Endothelial cell of umbilical vein (primary cell): ENCODE results near the gene CACTIN.

Experiments used
- EZH2 ChIP-seq: IDR thresholded peaks from 2 replicates; pipeline ENCODE4 v1.6.1; 2012; ENCODE audit warnings: borderline replicate concordance, low read depth, mild to moderate bottlenecking, moderate library complexity, low read length, inconsistent platforms; ENCODE audit not compliant: severe bottlenecking
- JUN ChIP-seq: IDR thresholded peaks from 2 replicates; pipeline ENCODE4 v1.6.1; 2011; ENCODE audit warnings: borderline replicate concordance, low read depth; ENCODE audit not compliant: insufficient read length, insufficient read depth
- MYC ChIP-seq: IDR thresholded peaks from one replicate; pipeline ENCODE4 v1.6.1; 2011; ENCODE audit warnings: mild to moderate bottlenecking, low read depth, low read length
- POLR2A ChIP-seq: IDR thresholded peaks from 2 replicates; pipeline ENCODE4 v1.6.1; 2012; ENCODE audit warnings: low read depth, mild to moderate bottlenecking, control low read depth, low read length
- POLR2AphosphoS5 ChIP-seq: IDR thresholded peaks from 2 replicates; pipeline ENCODE4 v1.6.1; 2012; ENCODE audit warnings: low read depth, mild to moderate bottlenecking, control low read depth, low read length, moderate library complexity; ENCODE audit not compliant: insufficient read depth
- TF ChIP-seq, protein P1 (sequence below), 2 donors: IDR thresholded peaks; 1 replicate in 1 of 2; 2 replicates in 1 of 2; pipeline ENCODE4 v1.5.1; 2011; ENCODE audit warnings: low read length in 2 of 2, mild to moderate bottlenecking in 2 of 2, moderate library complexity in 2 of 2, control low read depth in 1 of 2, inconsistent platforms in 1 of 2, low read depth in 1 of 2; ENCODE audit not compliant: insufficient read depth in 1 of 2; ENCODE audit errors: extremely low read depth in 1 of 2
- TF ChIP-seq, protein P2 (sequence below): IDR thresholded peaks from 2 replicates; pipeline ENCODE4 v1.6.1; 2011; ENCODE audit not compliant: insufficient read depth, insufficient read length

DNA sequence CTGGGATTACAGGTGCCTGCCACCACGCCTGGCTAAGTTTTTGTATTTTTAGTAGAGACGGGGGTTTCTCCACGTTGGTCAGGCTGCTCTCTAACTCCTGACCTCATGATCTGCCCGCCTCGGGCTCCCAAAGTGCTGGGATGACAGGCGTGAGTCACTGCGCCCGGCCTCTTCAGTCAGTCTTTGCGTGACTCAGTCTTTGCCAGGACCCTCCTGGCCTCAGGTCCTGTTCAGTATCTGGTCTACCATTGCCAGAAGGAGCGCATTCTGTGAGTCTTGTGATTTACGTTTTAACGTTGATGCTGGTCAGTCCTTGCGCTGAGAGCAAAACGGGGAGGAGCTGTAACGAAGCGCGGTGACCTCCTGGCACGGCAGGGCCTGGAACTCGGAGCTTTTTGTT is 61.5 kb downstream of the CACTIN start:
- TF ChIP-seq, protein P1, sequence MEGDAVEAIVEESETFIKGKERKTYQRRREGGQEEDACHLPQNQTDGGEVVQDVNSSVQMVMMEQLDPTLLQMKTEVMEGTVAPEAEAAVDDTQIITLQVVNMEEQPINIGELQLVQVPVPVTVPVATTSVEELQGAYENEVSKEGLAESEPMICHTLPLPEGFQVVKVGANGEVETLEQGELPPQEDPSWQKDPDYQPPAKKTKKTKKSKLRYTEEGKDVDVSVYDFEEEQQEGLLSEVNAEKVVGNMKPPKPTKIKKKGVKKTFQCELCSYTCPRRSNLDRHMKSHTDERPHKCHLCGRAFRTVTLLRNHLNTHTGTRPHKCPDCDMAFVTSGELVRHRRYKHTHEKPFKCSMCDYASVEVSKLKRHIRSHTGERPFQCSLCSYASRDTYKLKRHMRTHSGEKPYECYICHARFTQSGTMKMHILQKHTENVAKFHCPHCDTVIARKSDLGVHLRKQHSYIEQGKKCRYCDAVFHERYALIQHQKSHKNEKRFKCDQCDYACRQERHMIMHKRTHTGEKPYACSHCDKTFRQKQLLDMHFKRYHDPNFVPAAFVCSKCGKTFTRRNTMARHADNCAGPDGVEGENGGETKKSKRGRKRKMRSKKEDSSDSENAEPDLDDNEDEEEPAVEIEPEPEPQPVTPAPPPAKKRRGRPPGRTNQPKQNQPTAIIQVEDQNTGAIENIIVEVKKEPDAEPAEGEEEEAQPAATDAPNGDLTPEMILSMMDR (IDR thresholded peaks at IDR 0.05; ENCODE audit: extremely low read depth in 1 of 2, insufficient read depth in 1 of 2, low read depth in 1 of 2, low read length in 2 of 2) = no peak
- TF ChIP-seq EZH2 = no peak
- no peak for TF ChIP-seq POLR2AphosphoS5
- TF ChIP-seq POLR2A = no peak
- TF ChIP-seq, protein P2, sequence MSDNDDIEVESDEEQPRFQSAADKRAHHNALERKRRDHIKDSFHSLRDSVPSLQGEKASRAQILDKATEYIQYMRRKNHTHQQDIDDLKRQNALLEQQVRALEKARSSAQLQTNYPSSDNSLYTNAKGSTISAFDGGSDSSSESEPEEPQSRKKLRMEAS = no peak
- no peak for TF ChIP-seq JUN
- no peak for TF ChIP-seq MYC
